Immature natural killer cell (primary cell): ENCODE results near the gene TRAF3. TPM values are rescaled to one million over a fixed set of nuclear protein-coding genes. Genes with fewer than 3 reads are reported as not detected.
"Not testable (repeated sequence)": the region's sequence is repeated elsewhere in the genome, so short reads cannot be mapped to it uniquely, and the experiment has no call there.

Experiments
- DNase-seq, 3 donors: peaks; one replicate each; pipeline ENCODE4 v3.0.0; 2022; ENCODE audit warnings: mixed read lengths in 1 of 3
- H3K27ac Mint-ChIP-seq, 6 donors: one replicate each; pipeline ENCODE4 v1.8.0; 2020; ENCODE audit warnings: mixed read lengths in 6 of 6, mild to moderate bottlenecking in 5 of 6, inconsistent platforms in 4 of 6, moderate library complexity in 3 of 6
- H3K27me3 Mint-ChIP-seq, 3 donors: one replicate each; pipeline ENCODE4 v1.8.0; 2020 to 2021; ENCODE audit warnings: low read depth in 3 of 3, mild to moderate bottlenecking in 3 of 3, mixed read lengths in 3 of 3, moderate library complexity in 3 of 3, inconsistent platforms in 1 of 3
- H3K36me3 Mint-ChIP-seq, 3 donors: one replicate each; pipeline ENCODE4 v1.8.0; 2020; ENCODE audit warnings: mixed read lengths in 3 of 3, inconsistent platforms in 2 of 3, mild to moderate bottlenecking in 2 of 3
- H3K4me1 Mint-ChIP-seq, 2 donors: one replicate each; pipeline ENCODE4 v1.8.0; 2020; ENCODE audit warnings: inconsistent platforms in 2 of 2, mild to moderate bottlenecking in 2 of 2, mixed read lengths in 2 of 2, moderate library complexity in 1 of 2
- H3K4me3 Mint-ChIP-seq, 5 donors: one replicate each; pipeline ENCODE4 v1.8.0; 2020; ENCODE audit warnings: mild to moderate bottlenecking in 5 of 5, mixed read lengths in 5 of 5, inconsistent platforms in 3 of 5, moderate library complexity in 3 of 5
- H3K9me3 Mint-ChIP-seq, 6 donors: one replicate each; pipeline ENCODE4 v1.8.0; 2020; ENCODE audit warnings: mild to moderate bottlenecking in 6 of 6, mixed read lengths in 6 of 6, inconsistent platforms in 4 of 6, moderate library complexity in 3 of 6
- polyA plus RNA-seq, 3 donors: library from polyadenylated mRNA; unstranded; fragments of 300-500 nt; fragmentation: Illumina TruSeq; gene quantifications; one replicate each; pipeline ENCODE4 v1.2.3, GENCODE V29; 2021

Gene TRAF3
- polyA plus RNA-seq, 3 donors from 2014 or later: 9.2 to 12.8 (median 9.3) TPM

DNA sequence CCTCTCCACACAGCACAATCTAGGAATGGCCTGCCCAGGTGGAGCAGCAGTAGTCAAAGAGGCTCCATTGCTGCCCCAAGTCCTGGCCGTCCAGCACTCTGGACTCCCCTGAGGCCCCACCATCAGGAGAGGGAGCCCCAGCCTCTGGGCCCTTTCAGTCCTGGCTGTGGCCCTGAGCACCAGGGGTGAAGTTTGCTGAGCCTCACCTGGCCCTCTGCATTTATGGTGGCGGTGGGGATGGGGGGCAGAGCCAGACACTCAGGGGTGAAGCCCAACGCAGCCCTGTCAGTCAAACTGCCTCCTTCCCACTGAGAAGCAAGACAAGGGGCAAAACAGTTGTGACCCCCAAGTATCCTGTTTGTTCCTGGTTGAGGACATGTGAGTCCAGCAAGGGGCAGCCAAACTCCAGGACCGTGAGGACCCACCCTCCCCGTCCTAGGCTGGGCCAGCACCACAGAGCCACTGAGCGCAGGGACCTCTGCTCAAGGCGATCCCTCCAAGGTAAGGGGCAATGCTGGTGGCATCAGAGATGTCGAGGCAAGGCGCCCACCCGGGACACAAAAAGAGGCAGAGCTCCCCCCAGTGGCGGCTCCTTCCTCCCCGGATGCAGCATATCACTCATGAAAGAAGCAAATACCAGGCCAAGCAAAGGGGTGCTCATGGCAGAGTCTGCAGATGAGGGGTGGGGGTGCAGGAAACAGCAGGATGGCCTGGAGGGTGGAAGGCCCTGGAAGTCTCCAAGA lies 140.4 kb downstream of the TRAF3 start:
- Mint-ChIP-seq H3K27ac (no peak overlapping the region), H3K4me1 (no peaks in the 10 kb centered on the region), H3K9me3 (no peaks in the 10 kb centered on the region), H3K36me3 (no peaks in the 10 kb centered on the region), H3K27me3 (peaks cover 0 to 1% (median 0%) of the 10 kb centered on the region in 3 donors), H3K4me3 (no peak overlapping the region)
- DNase-seq: peak; percentile 26 to 46 (median 36)

- H3K4me3 Mint-ChIP-seq: no peak overlapping the region
- H3K36me3 Mint-ChIP-seq: no peaks in the 10 kb centered on the region
- no peak for DNase-seq
- no peaks in the 10 kb centered on the region for H3K4me1 Mint-ChIP-seq
- no peak overlapping the region for H3K27ac Mint-ChIP-seq
- H3K27me3 Mint-ChIP-seq: peaks cover 0 to 1% (median 0%) of the 10 kb centered on the region in 3 donors
- no peaks in the 10 kb centered on the region for H3K9me3 Mint-ChIP-seq
Measured at GRCh38 chr14:102918438-102918837, 141.2 kb downstream of the TRAF3 start.

GRCh38 chr14:102920273-102920997 lies 143.2 kb downstream of the TRAF3 start:
- H3K27ac Mint-ChIP-seq: no peak overlapping the region
- peaks cover 1 to 4% (median 2%) of the 10 kb centered on the region in 3 donors for H3K27me3 Mint-ChIP-seq
- DNase-seq: no peak
- H3K4me3 Mint-ChIP-seq: no peak overlapping the region
- no peaks in the 10 kb centered on the region for H3K4me1 Mint-ChIP-seq
- no peaks in the 10 kb centered on the region for H3K9me3 Mint-ChIP-seq
- H3K36me3 Mint-ChIP-seq: no peaks in the 10 kb centered on the region

- H3K27ac Mint-ChIP-seq: no peak overlapping the region
- peaks cover 1 to 5% (median 2%) of the 10 kb centered on the region in 3 donors for H3K27me3 Mint-ChIP-seq
- no peaks in the 10 kb centered on the region for H3K4me1 Mint-ChIP-seq
Measured at GRCh38 chr14:102920998-102921304, 143.7 kb downstream of the TRAF3 start.

DNA sequence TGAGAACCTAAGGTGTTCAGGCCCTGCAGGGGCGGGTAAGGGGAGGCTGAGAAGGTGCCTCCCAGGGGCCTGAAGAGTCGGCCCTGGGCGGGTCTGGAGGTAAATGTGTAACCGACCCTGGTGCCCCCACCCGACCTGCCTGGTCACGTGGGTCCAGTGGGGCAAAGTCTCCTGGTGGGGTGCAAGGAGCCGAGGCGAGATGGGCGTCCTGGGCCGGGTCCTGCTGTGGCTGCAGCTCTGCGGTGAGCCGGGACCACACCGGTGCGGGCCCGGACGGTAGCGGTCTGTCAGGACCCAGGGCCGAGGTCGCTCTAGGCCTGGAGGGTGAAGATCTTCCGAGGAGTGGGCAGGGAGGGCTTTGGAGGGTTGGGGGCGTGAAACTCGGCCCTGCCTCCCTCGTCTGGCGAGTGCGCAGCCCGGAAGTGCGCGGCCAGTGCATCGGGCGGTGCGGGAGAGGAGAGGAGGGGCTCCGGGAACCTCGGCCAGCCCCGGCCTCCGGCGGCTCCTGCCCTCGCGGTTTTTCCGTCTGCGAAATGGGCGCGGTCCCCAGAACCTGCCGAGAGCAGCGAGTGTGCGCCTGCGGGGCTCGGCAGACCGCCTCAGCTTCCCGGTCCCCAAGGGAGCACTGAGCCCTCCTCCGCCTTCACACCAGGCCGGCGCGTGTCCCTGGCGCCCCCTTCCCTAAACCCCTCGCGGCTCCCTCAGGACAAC lies 145.4 kb downstream of the TRAF3 start, which contains the start of gene AMN:
AMN (plus strand) TSS at position 174 of the 711 bp plus-strand sequence; CDS start at position 200, 26 bp downstream.
- Mint-ChIP-seq H3K27me3 (peaks cover 1 to 6% (median 4%) of the 10 kb centered on the region in 3 donors), H3K4me1 (no peaks in the 10 kb centered on the region), H3K36me3 (no peaks in the 10 kb centered on the region), H3K9me3 (no peaks in the 10 kb centered on the region), H3K27ac (no peak within 1 kb of the TSS), H3K4me3 (peak within 1 kb of the TSS in 1 of 5 donors; percentile 43)
- DNase-seq: no peak

More at GRCh38 chr14:102920998-102921304, 143.7 kb downstream of the TRAF3 start:
- no peaks in the 10 kb centered on the region for H3K9me3 Mint-ChIP-seq
- no peak for DNase-seq
- no peaks in the 10 kb centered on the region for H3K36me3 Mint-ChIP-seq
- no peak overlapping the region for H3K4me3 Mint-ChIP-seq

DNA sequence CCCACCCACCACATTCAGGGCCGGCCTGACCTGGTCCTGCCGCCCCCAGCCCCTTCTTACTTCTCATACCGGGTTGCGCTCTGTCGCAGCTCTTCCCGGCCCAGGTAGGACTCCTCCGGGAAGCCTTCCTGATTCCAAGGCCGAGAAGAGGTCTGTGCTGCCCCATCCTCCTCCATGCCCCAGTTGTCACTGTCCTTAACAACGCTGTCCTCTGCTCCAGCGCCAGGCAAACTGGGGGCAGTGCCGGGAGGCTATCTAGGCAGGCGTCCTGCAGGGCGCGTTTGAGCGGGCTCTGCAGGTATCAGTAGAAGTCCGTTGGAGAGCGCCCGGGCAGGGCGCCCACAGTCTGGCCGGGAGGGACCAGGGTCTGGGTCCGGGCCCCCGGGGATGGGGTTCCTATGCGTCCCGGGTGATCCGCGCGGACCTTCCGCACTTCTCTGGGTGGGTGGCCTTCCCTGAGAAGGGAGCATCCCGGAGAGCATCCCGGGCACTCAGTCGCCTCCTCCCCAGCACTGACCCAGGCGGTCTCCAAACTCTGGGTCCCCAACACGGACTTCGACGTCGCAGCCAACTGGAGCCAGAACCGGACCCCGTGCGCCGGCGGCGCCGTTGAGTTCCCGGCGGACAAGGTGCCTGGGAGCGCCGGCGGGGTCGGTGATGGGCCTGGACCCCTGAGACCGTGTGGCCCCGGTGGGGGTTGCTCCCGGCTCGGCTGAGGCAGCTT lies 146.1 kb downstream of the TRAF3 start:
- H3K4me3 Mint-ChIP-seq: peak overlapping the region in 1 of 5 donors; percentile 43
- H3K27ac Mint-ChIP-seq: no peak overlapping the region
- peaks cover 1 to 6% (median 6%) of the 10 kb centered on the region in 3 donors for H3K27me3 Mint-ChIP-seq
- no peaks in the 10 kb centered on the region for H3K9me3 Mint-ChIP-seq
- DNase-seq: no peak
- peaks cover 0 to 1% of the 10 kb centered on the region in 2 donors for H3K4me1 Mint-ChIP-seq
- H3K36me3 Mint-ChIP-seq: no peaks in the 10 kb centered on the region

DNA sequence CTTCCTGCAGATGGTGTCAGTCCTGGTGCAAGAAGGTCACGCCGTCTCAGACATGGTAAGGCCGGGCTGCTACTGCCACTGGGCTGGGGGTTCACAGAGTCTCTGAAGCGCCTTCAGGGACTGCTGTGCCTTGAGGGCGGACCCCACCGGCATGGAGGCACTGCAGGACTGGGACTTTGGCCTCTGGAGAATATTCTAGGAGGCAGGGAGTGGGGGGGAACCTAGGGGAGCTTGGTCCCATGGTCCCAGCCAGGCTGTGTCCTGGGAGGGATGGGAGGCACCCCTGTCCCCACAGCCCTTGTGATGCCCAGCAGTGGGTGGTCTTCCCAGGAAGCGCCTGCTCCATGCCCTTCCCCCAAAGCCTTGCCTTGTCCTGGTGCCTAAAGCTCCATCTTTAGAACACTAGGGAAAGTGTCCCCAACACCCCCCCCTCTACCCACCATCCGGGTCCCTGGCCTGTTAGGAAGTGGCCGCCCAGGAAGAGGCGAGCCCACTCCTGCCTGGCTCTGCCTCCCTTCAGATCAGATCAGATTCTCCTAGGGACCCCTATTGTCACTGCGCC lies 146.8 kb downstream of the TRAF3 start:
- peaks cover 1 to 6% (median 6%) of the 10 kb centered on the region in 3 donors for H3K27me3 Mint-ChIP-seq
- H3K36me3 Mint-ChIP-seq: no peaks in the 10 kb centered on the region
- no peak for DNase-seq
- H3K4me1 Mint-ChIP-seq: peaks cover 0 to 3% of the 10 kb centered on the region in 2 donors
- no peak overlapping the region for H3K27ac Mint-ChIP-seq
- H3K9me3 Mint-ChIP-seq: no peaks in the 10 kb centered on the region
- H3K4me3 Mint-ChIP-seq: no peak overlapping the region

DNA sequence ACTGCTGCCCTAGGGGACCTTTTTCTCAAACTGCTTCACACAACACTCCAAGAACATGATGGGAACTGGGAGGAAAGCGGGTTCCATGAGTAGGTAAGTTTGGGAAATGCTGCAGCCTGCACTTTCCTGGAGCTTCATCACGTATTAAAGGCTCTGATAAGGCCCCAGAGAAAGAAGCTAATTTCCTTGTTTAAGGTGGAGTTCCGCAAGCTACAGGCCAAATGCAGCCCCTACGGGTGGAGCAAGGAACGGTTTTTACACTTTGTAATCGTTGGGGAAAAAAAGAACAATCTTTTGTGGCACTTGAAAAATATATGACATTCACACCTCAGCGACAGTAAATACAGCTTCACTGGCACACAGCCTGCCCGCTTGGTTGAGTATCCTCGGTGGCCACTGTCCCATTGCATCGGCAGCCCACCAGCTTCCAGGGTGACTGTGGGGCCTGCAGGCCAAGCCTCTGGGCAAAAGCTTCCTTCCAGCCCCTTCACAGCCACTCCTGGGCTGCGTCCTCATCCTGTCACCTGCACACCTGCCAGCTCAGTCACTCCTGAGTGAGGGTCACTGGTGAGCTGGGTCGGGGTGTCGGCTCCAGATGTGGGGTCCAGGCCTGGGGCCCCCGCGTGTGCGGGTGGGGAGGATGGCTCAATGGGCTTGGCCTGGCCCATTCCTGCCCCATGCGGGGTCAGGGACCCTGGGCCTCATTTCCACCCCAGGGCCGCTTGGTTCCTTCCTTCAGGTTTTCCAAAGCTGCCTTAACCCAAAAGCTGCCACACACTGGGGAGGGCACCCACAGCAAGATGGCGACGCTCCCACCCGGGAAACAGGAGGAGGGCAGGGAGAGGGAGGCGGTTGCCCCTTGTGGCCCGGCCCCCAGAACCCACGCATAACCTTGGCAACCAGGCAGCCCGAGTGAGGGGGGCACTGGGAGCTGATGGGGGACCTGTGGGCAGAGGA lies 147.7 kb downstream of the TRAF3 start:
- Mint-ChIP-seq H3K36me3 (no peaks in the 10 kb centered on the region), H3K9me3 (no peaks in the 10 kb centered on the region), H3K4me3 (no peak overlapping the region), H3K4me1 (peaks cover 0 to 3% of the 10 kb centered on the region in 2 donors), H3K27me3 (peaks cover 1 to 6% (median 6%) of the 10 kb centered on the region in 3 donors), H3K27ac (no peak overlapping the region)
- DNase-seq: no peak

- no peak overlapping the region for H3K4me3 Mint-ChIP-seq
- no peak for DNase-seq
- peaks cover 0 to 3% of the 10 kb centered on the region in 2 donors for H3K4me1 Mint-ChIP-seq
- no peaks in the 10 kb centered on the region for H3K36me3 Mint-ChIP-seq
- no peaks in the 10 kb centered on the region for H3K9me3 Mint-ChIP-seq
- H3K27me3 Mint-ChIP-seq: peaks cover 1 to 6% (median 6%) of the 10 kb centered on the region in 3 donors
- H3K27ac Mint-ChIP-seq: no peak overlapping the region
Measured at GRCh38 chr14:102925646-102926045, 148.4 kb downstream of the TRAF3 start.

DNA sequence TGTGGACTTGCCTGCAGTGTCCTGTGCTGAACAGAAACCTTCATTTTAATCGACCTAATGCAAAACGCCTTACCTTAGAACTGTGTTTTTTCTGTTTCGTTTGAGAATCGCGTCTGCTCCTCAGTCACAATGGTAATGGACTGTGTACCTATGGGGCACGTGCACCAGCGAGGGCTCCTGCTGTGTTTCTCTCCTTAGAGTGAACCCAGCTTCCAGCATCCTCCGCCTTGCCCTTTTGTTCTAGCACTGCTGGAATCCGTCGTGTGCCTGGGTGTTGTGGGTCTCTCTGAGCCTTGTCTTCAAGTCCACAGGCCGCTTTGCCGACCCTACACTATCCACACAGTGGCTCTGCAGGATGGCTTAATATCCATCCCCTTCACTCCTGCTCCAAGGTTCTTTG lies 148.9 kb downstream of the TRAF3 start:
- Mint-ChIP-seq H3K4me3 (no peak overlapping the region), H3K27ac (no peak overlapping the region), H3K9me3 (no peaks in the 10 kb centered on the region), H3K36me3 (no peaks in the 10 kb centered on the region), H3K27me3 (peaks cover 1 to 6% (median 6%) of the 10 kb centered on the region in 3 donors), H3K4me1 (peaks cover 0 to 3% of the 10 kb centered on the region in 2 donors)
- DNase-seq: no peak

GRCh38 chr14:102926840-102927239 lies 149.6 kb downstream of the TRAF3 start:
- H3K27me3 Mint-ChIP-seq, H3K4me3 Mint-ChIP-seq, H3K36me3 Mint-ChIP-seq, DNase-seq, H3K27ac Mint-ChIP-seq, H3K4me1 Mint-ChIP-seq, H3K9me3 Mint-ChIP-seq: not testable (repeated sequence)

- no peak overlapping the region for H3K27ac Mint-ChIP-seq
- no peaks in the 10 kb centered on the region for H3K9me3 Mint-ChIP-seq
- no peaks in the 10 kb centered on the region for H3K36me3 Mint-ChIP-seq
- peak overlapping the region; percentile 53 to 82 (median 56) for H3K4me3 Mint-ChIP-seq
- DNase-seq: no peak
- peaks cover 0 to 3% of the 10 kb centered on the region in 2 donors for H3K4me1 Mint-ChIP-seq
- peaks cover 1 to 10% (median 7%) of the 10 kb centered on the region in 3 donors for H3K27me3 Mint-ChIP-seq
Measured at GRCh38 chr14:102927346-102927877, 150.2 kb downstream of the TRAF3 start.
